Activated CD4-positive, alpha-beta T cell treated with anti-CD3 and anti-CD28 coated beads, Interleukin-10, Interleukin-2, amounts not matched to agents 100 ng/mL and 50 ng/mL, durations not matched to agents 16 hours and 8 hours (primary cell): ENCODE data around the gene MPHOSPH8.
"Not testable (repeated sequence)": the region's sequence is repeated elsewhere in the genome, so short reads cannot be mapped to it uniquely, and the experiment has no call there.

Source experiments
- DNase-seq: peaks from one replicate; pipeline ENCODE4 v3.0.0-alpha.2; 2020

Gene MPHOSPH8

GRCh38 chr13:19632915-19633478 is 462 bp upstream of the MPHOSPH8 start:
- no peak for DNase-seq

- DNase-seq: peak; percentile 2
These were observed 839 bp downstream of the MPHOSPH8 start for GRCh38 chr13:19634256-19634740.

DNA sequence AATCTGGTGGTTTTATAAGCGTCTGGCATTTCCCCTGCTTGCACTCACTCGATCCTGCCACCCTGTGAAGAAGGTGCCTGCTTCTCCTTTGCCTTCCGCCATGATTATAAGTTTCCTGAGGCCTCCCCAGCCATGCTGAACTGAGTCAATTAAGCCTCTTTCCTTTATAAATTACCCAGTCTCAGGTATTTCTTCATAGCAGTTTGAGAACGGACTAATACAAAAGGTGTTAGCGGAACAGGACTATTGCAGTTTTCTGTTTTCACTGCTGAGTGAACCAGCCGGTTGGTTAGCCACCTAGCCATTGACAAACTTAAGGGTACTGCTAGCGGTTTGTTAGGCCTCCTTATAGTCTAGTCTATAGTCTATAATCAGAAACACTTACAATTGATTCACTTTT is 2.5 kb downstream of the MPHOSPH8 start:
- DNase-seq: not testable (repeated sequence)

- no peak for DNase-seq
These were observed 10.2 kb downstream of the MPHOSPH8 start for GRCh38 chr13:19643652-19644051.

DNA sequence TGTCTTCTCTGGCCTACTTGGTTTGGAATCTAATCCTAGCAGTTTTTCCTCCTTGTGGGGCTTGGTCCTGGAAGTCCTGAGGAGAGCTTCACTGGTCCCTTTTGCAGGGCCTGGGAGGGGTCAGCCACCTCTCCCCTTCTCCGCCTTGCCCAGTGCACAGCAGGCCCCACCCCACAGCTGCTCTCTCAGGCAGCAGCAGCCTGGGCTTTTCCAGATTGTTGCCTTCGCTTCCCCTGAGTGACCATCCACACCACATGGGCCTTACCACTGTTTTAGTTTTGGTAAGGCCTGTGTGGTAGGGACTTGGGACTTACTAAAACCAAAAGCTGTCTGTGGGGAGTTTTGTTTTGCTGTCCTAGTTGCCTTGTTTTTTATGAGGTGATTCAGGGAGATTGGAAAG is 11.5 kb downstream of the MPHOSPH8 start:
- DNase-seq: no peak

GRCh38 chr13:19646063-19646462 is 12.6 kb downstream of the MPHOSPH8 start:
- DNase-seq: no peak

DNA sequence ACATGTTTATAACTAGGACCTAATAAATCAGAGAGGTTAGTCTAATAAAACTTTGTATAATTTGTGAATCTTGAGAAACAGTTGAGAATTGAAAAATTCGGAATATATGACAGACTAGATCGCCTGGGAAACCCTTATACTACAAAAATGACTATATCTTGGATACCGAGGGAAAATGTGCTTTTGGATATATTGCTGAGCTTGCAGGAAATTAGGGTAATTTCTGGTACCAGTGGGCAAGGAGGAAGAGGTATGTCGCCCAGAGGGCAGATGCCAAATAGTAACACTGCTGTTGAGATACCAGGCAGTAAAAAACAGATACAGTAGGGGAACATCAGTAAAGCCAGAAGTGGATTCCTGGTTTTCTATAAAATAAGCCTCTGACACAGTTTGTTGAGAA is 17.3 kb downstream of the MPHOSPH8 start:
- no peak for DNase-seq

DNA sequence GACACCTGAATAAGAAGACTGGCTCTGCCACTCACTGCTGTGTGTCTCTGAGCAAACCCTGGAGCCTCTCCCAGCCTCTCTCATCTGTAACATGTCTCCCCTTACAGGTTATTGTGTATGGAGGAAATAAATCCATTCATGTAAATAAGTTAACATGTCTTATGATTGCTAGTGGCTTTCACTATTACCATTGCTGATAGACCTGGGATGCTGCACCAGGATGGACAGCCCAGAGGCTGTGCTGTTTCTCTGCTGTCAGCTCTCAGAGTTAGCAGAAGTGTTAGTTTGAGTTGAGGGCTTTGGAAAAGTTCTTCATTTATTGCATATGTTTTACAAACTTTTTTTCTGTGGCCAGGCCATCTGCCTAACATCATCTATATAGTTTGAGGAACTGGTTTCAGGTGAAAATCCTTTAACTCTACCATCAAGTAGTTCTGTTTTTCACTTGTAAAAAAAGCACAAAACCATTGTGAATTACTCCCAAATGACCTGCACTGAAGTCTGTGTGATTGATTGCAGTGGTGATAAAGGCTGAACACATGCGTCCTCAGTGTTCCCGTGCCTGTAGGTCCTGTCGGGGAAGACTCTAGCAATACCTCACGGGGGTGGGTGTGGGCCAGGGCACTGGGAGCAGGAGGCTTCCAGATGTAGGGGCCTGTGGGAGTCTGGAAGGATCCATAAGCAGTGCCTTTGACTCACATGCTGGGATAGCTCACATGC is 24.6 kb downstream of the MPHOSPH8 start:
- no peak for DNase-seq

GRCh38 chr13:19658831-19659230 is 25.4 kb downstream of the MPHOSPH8 start:
- DNase-seq: no peak

DNA sequence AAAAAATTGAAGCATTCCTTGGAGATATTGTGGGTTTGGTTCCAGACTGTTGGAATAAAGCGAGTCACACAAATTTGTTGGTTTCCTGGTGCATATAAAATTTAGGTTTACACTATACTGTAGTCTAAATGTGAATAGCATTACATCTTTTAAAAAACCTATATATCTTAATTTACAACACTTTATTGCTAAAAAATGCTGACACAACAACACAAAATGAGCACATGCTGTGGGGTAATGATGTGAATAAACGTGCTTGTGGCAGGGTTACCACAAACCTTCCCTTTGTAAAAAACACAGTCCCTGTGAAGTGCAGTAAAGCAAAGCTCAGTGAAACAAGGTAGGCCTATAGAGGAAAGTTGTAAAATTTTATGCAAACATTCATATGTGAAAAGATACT is 27.7 kb downstream of the MPHOSPH8 start:
- no peak for DNase-seq

- DNase-seq: no peak
These were observed 28.1 kb downstream of the MPHOSPH8 start for GRCh38 chr13:19661561-19661960.

DNA sequence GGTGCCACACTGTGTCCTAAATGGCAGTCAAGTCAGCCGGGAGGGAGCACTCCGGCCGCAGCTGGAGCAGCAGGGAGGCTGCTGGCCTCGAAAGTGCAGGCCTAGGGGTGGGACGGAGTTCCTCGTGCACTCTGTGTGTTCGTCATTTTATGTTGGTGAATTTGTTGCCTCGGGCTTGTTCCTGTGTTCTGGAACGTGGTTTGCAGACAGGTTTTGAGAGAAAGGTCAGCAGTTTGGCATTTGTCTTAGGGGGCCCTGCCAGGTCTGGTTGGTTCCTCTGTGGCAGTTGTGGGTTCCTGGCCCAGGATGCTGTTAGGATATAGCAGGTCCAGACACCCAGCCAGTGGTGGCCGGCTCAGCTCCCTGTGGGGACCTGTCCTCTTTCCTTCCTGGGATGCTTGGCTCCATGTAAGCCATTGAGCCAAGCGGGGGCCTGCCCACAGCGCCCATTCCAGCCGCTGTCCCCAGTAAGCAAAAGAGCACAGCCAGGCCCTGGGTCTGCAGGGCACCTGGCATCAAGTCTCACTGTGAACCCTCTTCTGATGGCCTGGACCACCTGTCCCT is 30.0 kb downstream of the MPHOSPH8 start:
- DNase-seq: no peak

DNA sequence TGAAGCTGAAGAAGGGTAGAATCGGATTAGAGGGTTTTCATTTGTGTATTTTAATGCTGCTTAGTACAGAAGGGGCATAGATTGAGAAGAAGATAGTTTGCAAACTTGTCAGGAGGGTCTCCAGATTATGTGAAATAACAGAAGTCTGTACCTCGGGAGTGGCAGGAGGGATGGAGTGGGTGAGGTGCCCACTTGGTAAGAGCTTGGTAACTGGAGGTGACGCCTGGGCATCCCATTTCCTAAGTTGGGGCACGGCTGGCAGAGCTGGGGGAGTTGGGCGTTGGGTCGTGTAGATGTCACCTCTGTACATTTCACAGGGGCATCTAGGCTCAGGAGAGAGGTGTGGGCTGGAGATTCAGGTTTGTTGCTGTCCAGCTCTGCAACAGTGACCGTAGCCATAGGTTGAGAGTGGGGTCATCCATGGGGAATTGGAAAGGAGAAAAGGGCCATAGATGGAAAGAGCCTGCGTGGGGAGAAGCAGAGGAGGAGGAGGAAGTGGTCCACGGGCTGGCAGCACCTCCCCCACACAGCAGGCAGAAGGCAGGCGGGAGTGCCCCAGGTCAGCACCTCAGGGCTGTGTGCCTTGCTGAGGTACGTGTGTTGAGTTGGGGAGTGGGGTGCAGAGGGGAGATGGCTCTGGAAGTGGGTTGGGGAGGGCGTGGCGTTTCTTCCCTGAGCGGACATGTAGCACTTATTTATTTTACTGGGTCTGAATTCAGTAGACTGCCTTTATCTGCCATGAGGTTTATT is 31.2 kb downstream of the MPHOSPH8 start:
- DNase-seq: no peak

GRCh38 chr13:19665427-19665859 is 32.0 kb downstream of the MPHOSPH8 start:
- DNase-seq: no peak

GRCh38 chr13:19668778-19669177 is 35.3 kb downstream of the MPHOSPH8 start:
- DNase-seq: no peak

GRCh38 chr13:19670147-19670546 is 36.7 kb downstream of the MPHOSPH8 start:
- DNase-seq: no peak

DNA sequence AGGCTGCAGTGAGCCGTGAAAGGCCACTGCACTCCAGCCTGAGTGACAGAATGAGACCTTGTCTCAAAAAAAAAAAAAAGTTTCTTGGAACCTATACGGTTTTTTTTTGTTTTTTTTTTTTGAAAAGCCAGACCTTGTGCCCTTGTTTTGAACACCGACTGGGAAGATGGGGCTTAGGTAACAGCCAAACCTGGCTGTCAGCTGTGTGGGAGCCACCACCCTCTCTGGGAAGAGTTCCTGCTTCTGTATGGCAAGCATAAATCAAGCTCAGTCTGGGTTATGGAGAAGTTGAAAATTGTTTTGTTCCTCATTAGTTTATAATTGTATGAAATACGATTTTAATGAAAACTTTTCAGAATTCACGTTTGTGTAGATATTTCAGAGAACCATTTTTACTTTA is 39.5 kb downstream of the MPHOSPH8 start:
- no peak for DNase-seq

DNA sequence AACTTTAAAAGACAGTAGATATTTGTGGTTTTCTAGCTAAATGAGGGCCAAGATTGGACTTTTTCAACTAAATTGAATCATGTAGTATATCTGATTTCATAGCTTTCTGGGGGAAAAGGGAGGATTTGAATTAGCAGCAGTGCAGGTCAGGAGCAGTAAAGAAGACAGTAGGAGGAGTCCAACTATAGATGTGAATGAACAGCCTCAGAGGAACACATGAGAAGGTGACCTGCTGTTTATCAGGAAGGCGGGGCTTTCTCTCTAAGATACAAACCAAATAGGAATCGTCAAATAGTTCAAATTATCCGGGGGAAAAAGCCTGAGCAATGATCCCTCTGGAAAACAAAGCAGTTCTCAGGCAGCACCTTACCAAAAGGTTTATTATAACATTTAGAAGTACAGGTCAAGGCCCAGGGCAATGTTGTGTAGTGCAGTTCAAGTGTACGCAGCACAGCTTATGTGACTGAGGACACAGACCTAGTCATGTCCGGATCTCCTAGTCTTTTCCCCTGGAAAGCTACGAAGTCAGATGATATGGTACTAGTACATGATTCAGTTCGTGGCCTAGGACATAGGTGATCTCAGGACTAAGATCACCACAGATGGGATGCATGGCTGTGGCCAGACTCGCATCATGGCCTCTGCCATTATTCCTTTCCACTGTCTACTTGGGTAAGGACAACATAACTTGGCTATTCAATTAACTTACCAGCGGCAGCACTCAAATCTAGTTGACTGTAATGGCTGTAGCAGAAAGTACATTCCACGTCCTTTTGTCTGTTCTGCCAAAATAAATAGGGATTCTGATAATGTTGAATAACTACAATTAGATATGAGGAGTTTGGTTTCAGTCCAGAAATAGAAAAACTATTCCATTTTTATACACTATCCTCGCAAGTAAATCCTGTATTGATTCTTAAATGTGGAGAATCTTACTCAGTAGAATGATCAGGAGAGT is 40.3 kb downstream of the MPHOSPH8 start:
- DNase-seq: no peak

- no peak for DNase-seq
These were observed 41.4 kb downstream of the MPHOSPH8 start for GRCh38 chr13:19674898-19675297.

DNA sequence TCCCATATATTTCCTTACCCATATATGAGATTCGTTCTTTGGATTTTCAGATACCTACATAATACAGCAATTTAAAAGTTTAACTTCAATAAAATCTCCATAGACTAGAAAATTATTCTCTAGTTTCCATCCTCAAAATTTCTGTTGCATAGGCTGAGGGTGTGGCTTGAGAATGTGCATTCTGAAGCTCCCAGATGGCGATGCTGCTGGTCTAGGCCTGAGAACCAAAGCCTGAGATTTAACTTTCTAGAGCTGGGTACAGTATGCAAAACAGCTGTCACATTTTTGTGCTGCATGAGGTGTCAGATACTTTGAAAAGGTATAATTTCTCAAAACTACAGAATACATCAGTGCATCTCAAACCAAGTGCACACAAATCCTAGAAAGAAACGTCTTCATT is 42.7 kb downstream of the MPHOSPH8 start:
- no peak for DNase-seq

DNA sequence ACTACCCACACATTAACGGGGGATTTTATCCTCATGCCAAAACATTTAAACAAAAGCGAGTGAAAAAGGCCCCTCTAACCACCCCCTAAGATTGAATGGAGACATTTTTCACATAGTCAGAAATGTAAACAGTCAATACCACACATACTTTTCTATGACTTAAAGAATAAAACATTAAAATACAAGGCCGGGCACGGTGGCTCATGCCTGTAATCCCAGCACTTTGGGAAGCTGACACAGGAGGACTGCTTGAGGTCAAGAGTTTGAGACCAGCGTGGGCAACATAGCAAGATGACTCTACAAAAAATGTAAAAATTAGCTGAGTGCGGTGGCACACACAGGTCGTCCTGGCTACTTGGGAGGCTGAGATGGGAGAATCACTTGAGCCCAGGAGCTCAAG is 47.3 kb downstream of the MPHOSPH8 start:
- no peak for DNase-seq

GRCh38 chr13:19681517-19681916 is 48.1 kb downstream of the MPHOSPH8 start:
- peak; percentile 35 for DNase-seq
